HL-60/S4 treated with retinoic acid at 250 ng/mL for 4 days and 3 days (cell line): ENCODE data around the gene BRINP1.

Source experiments
- in situ Hi-C: fragments of 300-500 bp; cut with MboI; formaldehyde crosslinking; loops from 2 replicates; pipeline ENCODE4 v1.7.0; 2022; ENCODE audit warnings: low sequenced_read_pairs

Gene BRINP1, protein sequence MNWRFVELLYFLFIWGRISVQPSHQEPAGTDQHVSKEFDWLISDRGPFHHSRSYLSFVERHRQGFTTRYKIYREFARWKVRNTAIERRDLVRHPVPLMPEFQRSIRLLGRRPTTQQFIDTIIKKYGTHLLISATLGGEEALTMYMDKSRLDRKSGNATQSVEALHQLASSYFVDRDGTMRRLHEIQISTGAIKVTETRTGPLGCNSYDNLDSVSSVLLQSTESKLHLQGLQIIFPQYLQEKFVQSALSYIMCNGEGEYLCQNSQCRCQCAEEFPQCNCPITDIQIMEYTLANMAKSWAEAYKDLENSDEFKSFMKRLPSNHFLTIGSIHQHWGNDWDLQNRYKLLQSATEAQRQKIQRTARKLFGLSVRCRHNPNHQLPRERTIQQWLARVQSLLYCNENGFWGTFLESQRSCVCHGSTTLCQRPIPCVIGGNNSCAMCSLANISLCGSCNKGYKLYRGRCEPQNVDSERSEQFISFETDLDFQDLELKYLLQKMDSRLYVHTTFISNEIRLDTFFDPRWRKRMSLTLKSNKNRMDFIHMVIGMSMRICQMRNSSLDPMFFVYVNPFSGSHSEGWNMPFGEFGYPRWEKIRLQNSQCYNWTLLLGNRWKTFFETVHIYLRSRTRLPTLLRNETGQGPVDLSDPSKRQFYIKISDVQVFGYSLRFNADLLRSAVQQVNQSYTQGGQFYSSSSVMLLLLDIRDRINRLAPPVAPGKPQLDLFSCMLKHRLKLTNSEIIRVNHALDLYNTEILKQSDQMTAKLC

DNA sequence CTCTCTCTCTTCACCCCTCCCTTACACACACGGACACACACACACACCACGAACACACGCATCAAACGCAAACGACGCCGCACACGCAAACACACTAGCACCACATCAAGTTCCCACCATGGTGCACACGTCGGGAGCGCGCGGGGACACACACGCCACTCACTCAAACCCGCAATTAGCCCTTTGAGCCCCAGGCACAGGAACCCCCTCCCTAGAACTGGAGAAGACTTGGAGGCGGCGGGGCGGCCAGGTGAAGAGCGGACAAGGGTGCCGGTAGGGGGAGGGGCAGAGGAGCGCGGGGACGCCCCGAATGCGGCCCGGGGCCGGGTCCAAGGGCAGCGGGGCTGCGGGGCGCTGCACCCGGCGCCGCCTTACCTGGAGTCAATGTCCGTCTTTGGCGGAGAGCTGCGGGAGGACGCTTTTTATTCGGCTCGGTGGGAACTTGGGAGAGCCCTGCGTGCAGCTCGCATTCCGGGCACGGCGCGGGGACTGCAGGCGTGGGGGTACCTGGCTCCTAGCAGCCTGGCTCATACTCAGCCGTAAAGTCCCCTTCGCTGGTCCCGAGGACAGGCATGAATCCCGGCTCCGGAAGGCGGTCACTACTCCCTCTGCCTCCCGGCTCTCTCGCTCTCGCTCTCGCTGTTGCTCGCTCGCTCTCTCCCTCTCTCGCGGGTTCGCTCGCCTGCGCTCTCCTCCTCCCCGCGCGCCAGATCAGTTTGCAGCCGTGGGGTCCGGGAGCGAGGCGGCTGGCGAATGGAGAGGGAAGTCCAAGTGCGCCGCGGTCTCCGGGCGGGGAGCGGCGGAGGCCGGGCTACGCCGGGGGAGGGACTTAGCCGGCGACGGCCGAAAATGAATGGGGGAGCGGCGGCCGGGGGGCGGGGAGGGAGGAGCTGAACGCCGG, at the start of gene BRINP1:
Gene BRINP1, minus strand, starts transcription at position 755 of the 901 bp plus-strand sequence. CDS start 56,080 bp downstream, outside the sequence.
- in situ Hi-C loops, result no loop called here

- in situ Hi-C loops, result no loop called here
These were observed 49.5 kb upstream of the BRINP1 start for GRCh38 chr9:119418721-119419120.

- in situ Hi-C loops, result no loop called here
These were observed 47.6 kb upstream of the BRINP1 start for GRCh38 chr9:119416793-119417192.

DNA sequence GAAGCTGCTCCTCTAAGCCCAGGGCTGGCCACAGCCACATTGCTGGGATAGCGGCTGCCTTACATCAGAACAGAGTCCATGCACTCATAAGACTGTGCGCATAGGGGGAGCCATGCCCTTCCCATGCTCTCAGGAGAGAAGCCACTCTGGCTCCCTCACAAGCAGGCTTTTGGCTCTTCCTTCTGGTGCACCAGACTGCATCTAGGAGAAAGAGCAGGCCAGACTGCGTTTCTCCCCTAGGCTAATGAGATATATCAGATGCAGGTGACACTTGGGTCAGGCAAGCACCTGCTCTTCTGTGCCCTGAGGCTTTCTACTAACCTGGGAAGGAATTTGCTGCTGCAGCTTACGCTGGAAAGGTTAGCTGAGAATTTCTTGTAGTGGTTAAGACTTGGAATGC, 43.2 kb upstream of the BRINP1 start:
- in situ Hi-C loops, result no loop called here

DNA sequence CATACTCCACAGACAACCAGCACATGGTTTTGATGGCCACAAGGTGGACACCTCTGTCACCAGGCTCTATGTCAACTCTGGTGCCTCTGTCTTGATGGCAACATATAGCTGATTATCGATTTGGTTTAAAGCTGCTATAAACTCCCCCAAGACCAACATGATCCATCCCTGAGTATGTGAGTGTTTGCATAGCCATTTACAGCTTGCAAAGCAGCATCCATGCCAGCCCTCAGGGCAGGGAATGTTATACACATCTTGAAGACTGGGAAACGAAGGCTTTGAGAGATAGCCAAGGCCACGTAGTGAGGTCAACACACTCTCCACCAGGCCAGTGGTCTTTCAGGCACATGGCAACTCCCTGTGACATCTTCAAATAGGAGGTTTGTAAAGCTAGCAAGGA, 40.3 kb upstream of the BRINP1 start:
- in situ Hi-C loops, result no loop called here

DNA sequence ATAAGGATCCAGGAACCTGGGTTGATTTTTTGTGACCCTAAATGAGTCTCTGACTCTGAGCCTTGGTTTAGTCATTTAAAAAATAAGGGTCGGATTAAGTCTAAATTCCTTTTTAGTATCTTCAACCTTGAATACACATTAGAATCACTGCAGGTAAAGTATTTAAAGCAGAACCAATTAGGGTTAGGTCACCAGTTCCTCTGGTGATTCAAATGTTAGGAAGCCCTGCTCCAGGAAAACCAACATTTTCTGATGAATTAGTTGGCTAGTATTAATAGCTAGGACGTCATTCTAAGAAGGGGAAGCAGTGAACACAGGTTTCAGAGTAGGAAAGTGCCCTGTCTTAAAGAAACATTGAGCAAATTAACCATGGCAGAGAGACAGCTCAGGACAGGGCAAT, 31.4 kb upstream of the BRINP1 start:
- in situ Hi-C loops, result no loop called here

DNA sequence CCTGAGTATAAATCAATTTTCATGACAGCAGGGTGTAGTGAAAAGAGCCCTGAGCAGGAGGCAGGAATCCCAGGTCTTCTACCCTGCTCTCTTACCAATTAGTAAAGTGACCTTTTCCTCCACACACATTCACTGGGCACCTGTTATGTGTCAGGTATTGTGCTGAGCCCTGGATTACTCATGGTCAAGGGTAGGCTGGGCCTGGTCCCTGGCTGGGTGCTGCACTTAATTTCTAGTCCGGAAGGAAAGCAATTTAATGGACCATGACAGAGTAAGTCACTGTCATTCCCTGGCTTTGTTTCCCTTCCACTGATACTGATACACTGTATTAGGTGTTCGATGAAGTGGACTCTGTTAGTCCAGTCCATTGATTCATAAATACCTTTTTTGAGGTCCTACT, 29.1 kb upstream of the BRINP1 start:
- in situ Hi-C loops, result no loop called here

- in situ Hi-C loops, result no loop called here
These were observed 22.6 kb upstream of the BRINP1 start for GRCh38 chr9:119391878-119392277.

- in situ Hi-C loops, result no loop called here
These were observed 6.7 kb upstream of the BRINP1 start for GRCh38 chr9:119375892-119376291.

DNA sequence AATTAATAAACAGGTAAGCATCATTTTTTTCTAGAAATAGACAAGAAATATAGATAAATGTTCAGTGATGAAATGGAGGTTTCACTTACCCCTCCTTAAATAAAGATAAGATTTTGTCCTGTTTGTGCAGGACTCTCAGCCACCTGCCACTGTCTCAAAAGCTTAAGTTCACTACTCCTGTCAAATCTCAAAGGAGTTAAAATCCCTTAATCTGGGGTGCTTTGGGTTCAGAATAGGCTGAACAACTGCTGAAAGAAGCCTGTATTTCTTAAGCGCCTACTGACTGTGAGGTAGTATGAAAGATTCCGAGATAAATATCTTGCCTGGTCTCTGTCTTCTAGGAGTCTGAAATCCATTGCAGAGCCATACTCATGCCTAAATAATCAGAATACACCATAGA, 3.7 kb upstream of the BRINP1 start:
- in situ Hi-C loops, result no loop called here

GRCh38 chr9:119370816-119371215, 1.6 kb upstream of the BRINP1 start:
- in situ Hi-C loops, result no loop called here

DNA sequence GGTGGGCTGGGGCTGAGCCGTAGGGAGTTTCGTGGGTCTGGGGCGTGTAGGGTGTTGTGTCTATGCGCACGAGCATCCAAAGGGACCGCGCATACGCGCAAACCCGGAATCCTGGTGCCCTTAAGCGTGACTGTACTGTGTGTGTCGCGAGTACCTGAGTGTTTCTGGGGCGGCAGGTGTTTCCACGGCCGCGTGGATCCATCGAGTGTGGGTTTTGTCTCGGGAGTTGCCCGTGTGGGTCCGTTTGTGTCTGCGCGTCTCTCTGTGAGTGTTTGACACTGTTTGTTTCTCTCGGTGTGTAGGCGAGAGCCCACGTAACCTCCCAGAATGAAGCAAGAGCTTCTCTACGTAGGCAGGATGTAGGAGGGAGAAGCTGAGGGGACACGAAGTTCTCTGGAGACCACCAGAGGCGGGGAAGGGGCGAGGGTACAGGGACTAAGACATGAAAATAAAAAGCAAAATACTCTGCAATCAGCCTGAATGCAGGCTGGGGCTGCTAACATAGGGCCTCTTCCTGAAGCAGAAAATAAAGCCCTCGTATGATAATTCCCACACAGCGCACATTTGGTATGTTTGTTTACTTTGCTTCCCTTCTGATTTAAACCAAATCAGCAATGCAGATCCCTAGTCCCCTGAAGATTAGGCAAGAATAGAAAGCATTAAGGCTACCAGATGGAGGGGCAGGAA, 588 bp upstream of the BRINP1 start:
- in situ Hi-C loops, result no loop called here

DNA sequence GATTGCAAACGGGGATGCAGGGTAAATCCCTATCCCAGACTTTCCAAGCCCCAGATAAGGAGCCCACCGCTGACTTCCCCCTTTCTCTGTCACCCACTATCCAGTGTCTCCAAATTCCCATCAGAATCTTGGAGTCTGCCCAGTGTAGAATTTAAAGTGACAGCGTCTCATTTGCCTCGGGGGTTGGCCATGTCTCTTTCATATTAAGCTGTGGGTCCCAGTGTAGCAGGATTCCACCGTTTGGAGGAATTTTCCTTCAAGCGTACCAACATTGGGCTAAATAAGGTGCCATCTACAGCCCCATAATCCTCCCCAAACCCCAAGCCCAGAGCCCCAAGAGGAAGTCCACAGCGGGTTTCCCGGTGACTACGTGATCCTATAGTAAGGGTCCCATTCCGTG, 1.1 kb downstream of the BRINP1 start:
- in situ Hi-C loops, result no loop called here

GRCh38 chr9:119367683-119368075, 1.6 kb downstream of the BRINP1 start:
- in situ Hi-C loops, result no loop called here

- in situ Hi-C loops, result no loop called here
These were observed 2.1 kb downstream of the BRINP1 start for GRCh38 chr9:119366909-119367682.

- in situ Hi-C loops, result no loop called here
These were observed 3.8 kb downstream of the BRINP1 start for GRCh38 chr9:119365291-119366027.

- in situ Hi-C loops, result no loop called here
These were observed 9.0 kb downstream of the BRINP1 start for GRCh38 chr9:119360237-119360636.

GRCh38 chr9:119357336-119358096, 11.7 kb downstream of the BRINP1 start:
- in situ Hi-C loops, result no loop called here
